Urinary bladder (tissue), 4 donors: ENCODE results near the gene MTHFD2L. TPM values are rescaled to one million over a fixed set of nuclear protein-coding genes. Genes with fewer than 3 reads are reported as not detected.

Source experiments
- DNase-seq: peaks from one replicate; pipeline ENCODE4 v3.0.0-alpha.2; 2015; ENCODE audit errors: extremely low spot score
- H3K27ac ChIP-seq: one replicate; pipeline ENCODE4 v1.5.1; 2013; ENCODE audit warnings: low read depth, mild to moderate bottlenecking, moderate library complexity
- H3K36me3 ChIP-seq: one replicate; pipeline ENCODE4 v1.6.1; 2013; ENCODE audit warnings: mild to moderate bottlenecking, moderate library complexity; ENCODE audit not compliant: insufficient read depth
- H3K4me1 ChIP-seq: one replicate; pipeline ENCODE4 v1.6.1; 2013; ENCODE audit warnings: mild to moderate bottlenecking, moderate library complexity; ENCODE audit not compliant: insufficient read depth
- H3K4me3 ChIP-seq: one replicate; pipeline ENCODE4 v1.5.1; 2013; ENCODE audit warnings: low read depth, low read length
- WGBS: extraction: QIAGEN DNeasy Blood & Tissue Kit; methylation state at CpG from one replicate; pipeline ENCODE4 v1.1.7; 2013; 5-methylcytosine and 5-hydroxymethylcytosine counted together
- polyA plus RNA-seq: library from polyadenylated mRNA; stranded (reverse); fragments of 200-250 nt; gene quantifications from one replicate; pipeline ENCODE4 v1.2.3, GENCODE V29; 2013
- total RNA-seq: library from RNA; depleted of rRNA; stranded (reverse); fragments of >200 nt; gene quantifications from one replicate; pipeline ENCODE4 v1.2.3, GENCODE V29; 2014
- donor health status: healthy with polysubstance abuse.
- donor health status: healthy.

Gene MTHFD2L
- total and polyA plus RNA-seq, 2 donors: 5.8 to 21.1 TPM

DNA sequence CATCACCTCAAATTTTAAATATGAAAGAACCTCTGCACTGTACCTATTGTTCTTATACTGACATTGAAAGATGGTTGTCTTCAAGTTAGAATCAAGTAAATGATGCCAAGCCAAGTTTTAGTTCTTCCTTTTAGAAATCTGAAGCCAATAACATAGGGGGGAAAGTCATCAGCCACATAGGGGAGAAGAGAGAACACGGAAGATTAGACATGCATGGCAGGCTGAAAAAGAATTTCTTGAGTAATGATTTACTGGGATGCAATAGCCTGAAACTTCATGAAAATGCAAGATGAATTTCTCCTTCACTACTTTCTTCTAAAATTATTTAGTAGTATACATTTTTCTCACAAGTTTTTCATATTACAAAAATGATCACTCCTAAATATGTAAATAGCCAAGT is 136.8 kb downstream of the MTHFD2L start:
- no peaks in the 10 kb centered on the region for H3K4me1 ChIP-seq
- no peak overlapping the region for H3K4me3 ChIP-seq
- no peak overlapping the region for H3K27ac ChIP-seq
- no peak for DNase-seq
- H3K36me3 ChIP-seq: no peaks in the 10 kb centered on the region
- 94% methylated on average over 1 of the region's 1 CpG for WGBS

DNA sequence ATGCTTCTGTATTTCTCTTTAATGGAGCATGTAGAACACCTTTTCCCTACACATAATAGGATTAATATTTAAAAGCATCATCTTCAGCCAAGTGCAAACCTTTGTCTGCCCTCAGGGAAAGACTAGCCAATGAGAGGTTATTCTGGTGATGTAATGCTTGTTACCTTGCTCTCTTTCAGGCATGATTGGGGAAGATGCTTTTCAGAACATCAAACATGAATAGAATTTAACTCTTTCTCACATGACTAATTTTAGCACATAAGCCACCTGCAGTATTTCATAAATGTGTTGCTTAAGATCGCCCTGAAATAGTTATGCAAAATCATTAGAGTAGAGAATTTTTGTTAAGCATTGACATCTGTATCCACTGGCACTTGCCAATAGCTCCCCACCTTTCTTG is 139.6 kb downstream of the MTHFD2L start:
- no peak for DNase-seq
- Histone ChIP-seq H3K36me3 (no peaks in the 10 kb centered on the region), H3K4me3 (no peak overlapping the region), H3K27ac (no peak overlapping the region), H3K4me1 (no peaks in the 10 kb centered on the region)
- WGBS: 73% methylated on average over 1 of the region's 1 CpG

DNA sequence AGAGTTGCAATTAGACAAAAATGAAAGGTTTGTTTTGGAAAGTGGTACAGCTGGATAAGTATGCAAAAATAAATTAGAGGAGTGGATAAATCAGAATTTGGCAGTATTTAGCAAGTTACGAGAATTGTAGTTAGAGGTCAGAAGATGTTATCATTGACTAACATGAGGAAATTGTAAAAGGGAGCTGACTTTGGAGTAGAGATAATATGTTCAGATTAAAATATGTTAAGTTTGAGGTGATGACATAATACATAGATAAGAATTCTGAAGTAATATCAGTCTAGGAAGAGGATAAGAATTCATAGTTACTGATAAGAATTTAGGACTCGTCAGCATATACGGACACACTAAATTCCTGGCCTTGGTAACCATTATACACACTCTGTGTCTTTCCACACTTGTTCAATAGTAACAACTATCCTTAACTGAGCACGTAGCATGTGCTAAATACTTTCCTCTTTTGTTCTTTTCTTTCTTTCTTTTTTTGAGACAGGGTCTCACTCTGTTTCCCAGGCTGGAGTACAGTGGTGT is 146.2 kb downstream of the MTHFD2L start:
- H3K27ac ChIP-seq: no peak overlapping the region
- H3K4me1 ChIP-seq: no peaks in the 10 kb centered on the region
- H3K4me3 ChIP-seq: no peak overlapping the region
- no peak for DNase-seq
- H3K36me3 ChIP-seq: no peaks in the 10 kb centered on the region
- WGBS: 40% methylated on average over 4 of the region's 4 CpGs

DNA sequence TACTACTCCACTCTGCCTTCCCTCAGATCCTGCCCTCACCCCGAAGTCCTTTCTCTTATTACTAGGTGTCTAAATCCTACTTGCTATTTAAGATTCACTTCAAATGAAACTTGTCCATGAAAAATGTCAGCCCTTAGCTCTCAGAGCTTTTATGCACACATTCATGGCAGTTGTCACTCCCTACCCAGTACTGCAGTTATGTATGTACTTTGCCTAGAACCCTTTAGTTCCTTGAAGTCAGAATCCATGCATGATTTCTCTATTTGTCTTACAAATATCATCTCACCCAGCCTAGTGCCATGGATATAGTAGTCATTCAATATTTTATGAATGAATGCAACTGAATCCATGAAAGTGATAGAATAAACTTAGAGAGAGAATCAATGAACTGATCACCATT is 147.1 kb downstream of the MTHFD2L start:
- H3K4me3 ChIP-seq: no peak overlapping the region
- no peaks in the 10 kb centered on the region for H3K4me1 ChIP-seq
- no peak overlapping the region for H3K27ac ChIP-seq
- no peak for DNase-seq
- H3K36me3 ChIP-seq: no peaks in the 10 kb centered on the region
- 92% methylated on average over 1 of the region's 1 CpG for WGBS

DNA sequence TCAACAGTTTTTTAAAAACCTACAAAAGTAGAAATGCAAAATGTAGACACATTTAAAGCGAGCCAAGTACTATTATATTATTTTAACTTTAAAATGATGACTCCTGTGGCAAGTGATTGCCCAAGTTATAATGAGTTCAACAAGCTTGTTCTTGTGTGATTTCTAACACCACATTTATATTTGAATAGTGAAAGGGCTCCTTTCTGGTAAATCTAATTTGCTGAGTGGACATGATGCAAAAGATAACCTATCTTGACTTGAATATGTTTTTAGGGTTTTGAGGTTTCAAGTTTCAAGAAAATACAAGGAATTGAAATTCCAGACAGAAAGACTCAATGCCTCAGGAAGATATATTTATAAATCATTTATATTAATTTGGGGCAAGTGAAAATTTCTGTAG is 149.3 kb downstream of the MTHFD2L start:
- H3K36me3 ChIP-seq: no peaks in the 10 kb centered on the region
- no peak overlapping the region for H3K4me3 ChIP-seq
- 98% methylated on average over 1 of the region's 1 CpG for WGBS
- no peak for DNase-seq
- no peak overlapping the region for H3K27ac ChIP-seq
- no peaks in the 10 kb centered on the region for H3K4me1 ChIP-seq

DNA sequence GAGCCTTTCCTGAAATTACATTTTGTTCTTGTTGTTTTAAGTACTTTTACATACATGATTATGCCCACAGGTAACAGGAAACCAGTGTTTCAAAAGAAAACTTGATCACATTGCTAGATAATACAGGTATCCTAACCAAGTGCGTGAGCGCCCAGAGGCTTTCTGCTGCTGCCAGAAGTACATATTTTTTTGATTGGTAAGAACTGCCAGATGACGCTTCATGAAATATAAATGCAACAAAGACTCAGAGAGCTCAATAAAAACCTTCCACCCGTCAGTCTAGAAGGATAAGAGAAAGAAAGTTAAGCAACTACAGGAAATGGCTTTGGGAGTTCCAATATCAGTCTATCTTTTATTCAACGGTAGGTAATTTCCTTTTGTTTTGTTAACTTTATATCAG is 150.3 kb downstream of the MTHFD2L start, which contains the start of gene EPGN:
TSS of gene EPGN (plus strand) at position 256 of the 400 bp plus-strand sequence. CDS start at position 320, 64 bp downstream.
- no peak for DNase-seq
- 33% methylated on average over 5 of the region's 5 CpGs for WGBS
- peak within 1 kb of the TSS; percentile 23 for H3K27ac ChIP-seq
- H3K4me3 ChIP-seq: no peak within 1 kb of the TSS
- no peaks in the 10 kb centered on the region for H3K36me3 ChIP-seq
- H3K4me1 ChIP-seq: no peaks in the 10 kb centered on the region

DNA sequence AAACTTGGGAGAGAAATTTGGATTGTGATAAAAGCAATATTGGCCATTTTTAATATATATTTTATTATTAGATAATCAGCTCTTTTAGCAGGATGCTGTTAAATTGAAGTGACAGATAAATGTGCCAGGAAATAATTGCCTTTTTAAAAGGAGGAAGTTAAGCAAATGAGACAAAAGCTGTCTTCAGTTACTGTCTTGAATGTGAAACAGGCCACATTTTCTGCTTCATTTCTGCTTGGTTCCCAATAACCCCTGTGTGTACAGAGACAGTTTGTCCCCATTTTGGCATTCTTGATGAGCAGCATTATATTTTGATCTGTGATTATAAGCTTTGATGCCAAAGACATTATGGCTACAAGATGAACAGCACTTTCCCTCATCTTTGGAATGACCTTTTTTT is 151.3 kb downstream of the MTHFD2L start:
- Histone ChIP-seq H3K4me3 (no peak overlapping the region), H3K27ac (peak overlapping the region; percentile 23), H3K36me3 (no peaks in the 10 kb centered on the region), H3K4me1 (no peaks in the 10 kb centered on the region)
- DNase-seq: no peak

DNA sequence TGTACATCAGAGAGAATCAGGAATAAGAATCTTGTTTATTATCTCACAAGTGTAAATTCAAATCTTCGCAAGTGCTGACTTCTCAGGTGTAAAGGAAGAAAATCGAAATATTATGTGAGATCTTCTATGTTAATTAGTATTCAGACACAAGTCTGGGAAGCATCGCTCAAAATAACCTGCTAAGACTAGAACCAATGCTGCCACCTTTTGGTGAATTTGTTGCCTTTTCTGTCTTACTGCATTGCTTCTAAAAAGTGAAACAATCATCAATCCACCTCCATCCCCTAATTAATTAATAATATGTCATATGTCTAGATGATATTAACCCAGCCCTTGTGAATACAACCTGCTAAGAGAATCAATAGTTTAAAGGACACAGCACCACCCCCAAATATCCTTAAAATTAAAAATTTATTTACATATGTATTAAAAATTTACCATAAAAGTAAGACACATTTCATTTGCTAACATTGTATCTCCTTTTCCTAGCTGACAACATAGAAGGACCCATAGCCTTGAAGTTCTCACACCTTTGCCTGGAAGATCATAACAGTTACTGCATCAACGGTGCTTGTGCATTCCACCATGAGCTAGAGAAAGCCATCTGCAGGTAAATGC is 153.9 kb downstream of the MTHFD2L start:
- 26% methylated on average over 4 of the region's 4 CpGs for WGBS
- no peak for DNase-seq
- H3K4me1 ChIP-seq: no peaks in the 10 kb centered on the region
- H3K4me3 ChIP-seq: no peak overlapping the region
- H3K27ac ChIP-seq: no peak overlapping the region
- H3K36me3 ChIP-seq: no peaks in the 10 kb centered on the region

DNA sequence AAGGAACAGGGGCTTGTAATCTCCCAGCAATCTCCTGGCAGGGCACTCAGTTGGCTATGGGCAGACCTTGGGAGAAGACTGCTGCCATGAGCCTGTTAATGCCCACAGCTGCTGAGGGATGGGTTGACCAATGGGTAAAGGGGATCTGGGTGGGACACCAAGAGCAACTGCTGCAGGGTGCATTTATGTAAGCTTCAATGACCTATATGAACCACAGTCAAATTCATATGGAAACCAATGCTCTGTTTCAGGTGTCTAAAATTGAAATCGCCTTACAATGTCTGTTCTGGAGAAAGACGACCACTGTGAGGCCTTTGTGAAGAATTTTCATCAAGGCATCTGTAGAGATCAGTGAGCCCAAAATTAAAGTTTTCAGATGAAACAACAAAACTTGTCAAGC is 156.4 kb downstream of the MTHFD2L start:
- no peaks in the 10 kb centered on the region for H3K36me3 ChIP-seq
- DNase-seq: no peak
- no peak overlapping the region for H3K27ac ChIP-seq
- no peak overlapping the region for H3K4me3 ChIP-seq
- no peaks in the 10 kb centered on the region for H3K4me1 ChIP-seq
- WGBS: 96% methylated on average over 2 of the region's 2 CpGs

DNA sequence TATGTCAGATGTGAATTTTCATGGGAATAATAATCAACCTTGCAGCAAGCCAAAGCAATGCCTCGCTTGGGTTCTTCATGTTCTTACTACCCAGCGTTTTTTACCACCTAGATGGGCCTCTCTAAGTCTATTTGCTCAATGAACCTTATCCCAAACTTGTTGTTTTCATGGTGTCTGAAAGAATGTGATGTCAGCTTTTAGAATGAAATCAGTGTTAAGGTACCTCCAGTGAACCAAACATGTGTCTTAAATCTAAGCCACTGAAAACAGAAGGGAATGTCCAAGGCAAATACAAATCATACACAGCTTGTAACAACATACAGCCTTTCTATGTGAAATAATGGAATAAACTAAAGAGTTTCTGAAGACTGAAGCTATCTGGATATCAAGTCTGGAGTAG is 157.0 kb downstream of the MTHFD2L start:
- no peak for DNase-seq
- no peaks in the 10 kb centered on the region for H3K36me3 ChIP-seq
- 75% methylated on average over 2 of the region's 2 CpGs for WGBS
- H3K4me1 ChIP-seq: no peaks in the 10 kb centered on the region
- no peak overlapping the region for H3K4me3 ChIP-seq
- no peak overlapping the region for H3K27ac ChIP-seq

DNA sequence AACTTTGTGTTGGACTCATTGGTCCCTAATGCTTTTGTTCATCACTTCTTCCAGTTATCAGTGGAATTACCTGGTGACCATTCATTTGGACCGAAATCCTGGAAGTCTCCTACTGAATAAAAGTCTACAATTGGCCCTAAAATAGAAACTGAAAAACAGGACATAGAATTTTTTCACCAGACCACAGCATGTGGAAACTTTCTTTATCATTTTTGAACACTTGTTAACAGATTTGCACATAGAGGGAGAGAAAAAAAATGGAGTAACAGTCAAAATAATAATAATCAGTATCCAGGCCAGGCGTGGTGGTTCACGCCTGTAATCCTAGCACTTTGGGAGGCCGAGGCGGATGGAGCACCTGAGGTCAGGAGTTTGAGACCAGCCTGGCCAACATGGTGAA is 157.5 kb downstream of the MTHFD2L start:
- no peak for DNase-seq
- WGBS: 88% methylated on average over 5 of the region's 5 CpGs
- no peaks in the 10 kb centered on the region for H3K36me3 ChIP-seq
- no peaks in the 10 kb centered on the region for H3K4me1 ChIP-seq
- no peak overlapping the region for H3K27ac ChIP-seq
- no peak overlapping the region for H3K4me3 ChIP-seq

DNA sequence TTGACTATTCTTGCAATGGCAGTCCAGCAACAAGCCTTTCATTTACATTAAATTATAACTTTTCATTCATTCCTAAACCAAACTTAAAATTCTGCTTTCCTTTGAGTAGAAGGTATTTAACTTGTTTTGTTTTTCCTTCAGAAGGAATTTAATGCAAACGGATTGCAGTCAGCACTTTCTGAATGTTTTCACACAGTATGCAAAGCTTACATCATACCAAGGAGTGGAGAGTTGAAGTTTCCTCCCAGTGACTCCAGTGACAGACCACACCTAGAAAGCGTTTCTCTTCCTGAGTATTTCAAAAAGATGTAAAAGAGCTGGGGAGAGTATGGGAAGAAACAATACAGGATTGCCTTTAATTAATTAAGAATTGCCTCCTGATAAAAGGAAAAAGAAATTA is 158.5 kb downstream of the MTHFD2L start:
- Histone ChIP-seq H3K36me3 (no peaks in the 10 kb centered on the region), H3K4me3 (no peak overlapping the region), H3K27ac (no peak overlapping the region), H3K4me1 (no peaks in the 10 kb centered on the region)
- no peak for DNase-seq
- 43% methylated on average over 2 of the region's 2 CpGs for WGBS

DNA sequence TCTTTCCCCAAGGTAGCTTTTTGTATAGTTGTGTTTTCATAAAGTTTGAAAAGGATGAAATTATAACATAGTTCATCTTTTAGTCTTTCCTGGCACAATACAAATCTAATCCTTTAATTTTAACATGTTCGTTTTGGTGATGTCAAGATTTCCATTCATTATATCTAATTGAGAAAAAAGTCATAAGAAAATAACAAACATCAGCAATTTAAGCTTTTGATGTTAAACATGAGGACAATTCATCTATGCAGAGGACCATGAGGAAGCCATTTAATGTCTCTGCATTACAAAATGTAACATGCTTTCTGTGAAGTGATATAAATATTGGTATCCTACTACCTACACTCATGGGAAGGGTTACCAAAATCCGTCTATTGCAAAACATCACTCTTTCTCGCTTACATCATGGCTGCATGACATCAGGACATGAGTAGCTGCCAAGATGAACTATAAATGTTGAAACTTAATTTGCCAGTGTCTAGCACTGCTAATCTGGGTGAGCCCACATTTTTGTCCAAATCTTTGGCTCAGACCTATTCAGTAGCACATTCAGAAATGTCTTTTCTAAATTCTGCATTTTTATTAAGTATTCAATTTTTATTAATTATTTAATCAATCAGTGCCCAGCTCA is 159.8 kb downstream of the MTHFD2L start:
- H3K4me1 ChIP-seq: no peaks in the 10 kb centered on the region
- no peak overlapping the region for H3K27ac ChIP-seq
- WGBS: 67% methylated on average over 3 of the region's 3 CpGs
- no peaks in the 10 kb centered on the region for H3K36me3 ChIP-seq
- no peak overlapping the region for H3K4me3 ChIP-seq
- no peak for DNase-seq

DNA sequence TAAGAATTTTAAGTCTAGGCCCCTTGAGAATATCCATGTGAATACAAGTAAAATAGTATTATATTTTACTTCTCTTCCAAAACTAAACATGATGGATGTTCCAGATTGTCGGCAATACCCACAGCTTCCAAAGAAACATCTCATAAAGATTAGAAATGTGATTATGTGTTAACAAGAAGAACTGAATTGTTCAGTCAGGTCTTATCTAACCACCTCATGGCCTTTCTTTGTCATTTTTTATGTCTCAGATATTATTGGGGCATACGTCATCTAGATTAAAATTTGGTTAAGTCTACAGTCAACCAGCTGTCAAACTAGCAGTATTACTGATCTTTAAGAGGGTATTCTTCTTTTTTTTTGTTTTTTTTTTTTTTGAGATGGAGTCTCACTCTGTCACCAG is 160.4 kb downstream of the MTHFD2L start:
- no peak for DNase-seq
- H3K27ac ChIP-seq: no peak overlapping the region
- H3K4me3 ChIP-seq: no peak overlapping the region
- no peaks in the 10 kb centered on the region for H3K4me1 ChIP-seq
- no peaks in the 10 kb centered on the region for H3K36me3 ChIP-seq
- 47% methylated on average over 2 of the region's 2 CpGs for WGBS
